Measurements from ENCODE around the gene ADAMTS12. TPM values are rescaled to one million over a fixed set of nuclear protein-coding genes. Genes with fewer than 3 reads are reported as not detected.

Gene ADAMTS12
- total RNA-seq, 1 experiment from 2014 or later, result 0.05 TPM

GRCh38 chr5:33688066-33688465, 203.7 kb downstream of the ADAMTS12 start:
- ChIA-PET RAD21 (ENCODE audit: low non-redundant PET in 1 of 2, low total read pairs in 2 of 2, uncharacterized antibody in 2 of 2, unreplicated experiment in 2 of 2) (no interaction called here), POLR2A (no interaction called here), CTCF (no interaction called here)
- TF ChIP-seq POLR2AphosphoS5 (IDR thresholded peaks at IDR 0.05; ENCODE audit: low read depth, low read length) (no peak), EGR1 (IDR thresholded peaks at IDR 0.05; ENCODE audit: low read depth) (no peak), RAD21 (IDR thresholded peaks at IDR 0.05; ENCODE audit: low read depth) (no peak), CEBPB (IDR thresholded peaks at IDR 0.05; ENCODE audit: low read depth) (no peak), TCF7L2 (IDR thresholded peaks at IDR 0.05; ENCODE audit: borderline replicate concordance, extremely low read depth, insufficient read depth, insufficient read length) (no peak), ZFX (IDR thresholded peaks at IDR 0.05) (no peak), SRF (IDR thresholded peaks at IDR 0.05; ENCODE audit: low read depth) (no peak), REST (IDR thresholded peaks at IDR 0.05; ENCODE audit: low read depth) (no peak), JUND (IDR thresholded peaks at IDR 0.05) (no peak), EZH2 (IDR thresholded peaks at IDR 0.05) (no peak), SP1 (IDR thresholded peaks at IDR 0.05; ENCODE audit: low read depth) (no peak), SIN3A (IDR thresholded peaks at IDR 0.05; ENCODE audit: low read depth) (no peak), ATF3 (IDR thresholded peaks at IDR 0.05) (no peak), EZH2phosphoT487 (IDR thresholded peaks at IDR 0.05; ENCODE audit: borderline replicate concordance) (no peak), CBX3 (IDR thresholded peaks at IDR 0.05; ENCODE audit: low read depth) (no peak), CTCF (IDR thresholded peaks at IDR 0.05 in 2 of 3, conservative IDR thresholded peaks at IDR 0.05 in 1 of 3; ENCODE audit: borderline replicate concordance in 1 of 3, insufficient read depth in 1 of 3, low read depth in 2 of 3, low read length in 2 of 3) (no peak), ZBTB33 (IDR thresholded peaks at IDR 0.05; ENCODE audit: extremely low read depth, insufficient replicate concordance, low read length) (no peak), ZNF274 (IDR thresholded peaks at IDR 0.05; ENCODE audit: low read depth, low read length) (no peak), FOSL1 (IDR thresholded peaks at IDR 0.05; ENCODE audit: low read depth) (no peak), MAX (IDR thresholded peaks at IDR 0.05) (no peak)
- H3K4me1 ChIP-seq (ENCODE audit: control insufficient read depth in 1 of 2, insufficient read depth in 2 of 2, low read length in 2 of 2), result no peaks in the 10 kb centered on the region
- no peaks in the 10 kb centered on the region for H3K9me3 ChIP-seq (ENCODE audit: control insufficient read depth in 1 of 2, insufficient read depth in 1 of 2, low read depth in 1 of 2, low read length in 2 of 2)
- H2AFZ ChIP-seq (ENCODE audit: low read depth, low read length, poor library complexity, severe bottlenecking), result no peak overlapping the region
- peaks cover 29% of the 10 kb centered on the region for H3K27me3 ChIP-seq (ENCODE audit: insufficient read depth, low read length)
- no peaks in the 10 kb centered on the region for H3K79me2 ChIP-seq (ENCODE audit: insufficient read depth, low read length)
- BruUV-seq (replicated peaks), result no TSS peak
- no peaks in the 10 kb centered on the region for H3K9me2 ChIP-seq (ENCODE audit: insufficient read depth)
- H4K20me1 ChIP-seq (ENCODE audit: insufficient read depth), result no peaks in the 10 kb centered on the region
- DNase-seq (ENCODE audit: low read depth, low spot score) (no peak), ATAC-seq (no peak)
- intact Hi-C loops (cut with micrococcal nuclease), result no loop called here
- no peak overlapping the region for H3K4me3 ChIP-seq (replicated peaks in 1 of 2; ENCODE audit: low read depth in 1 of 2, low read length in 2 of 2)
- no peak overlapping the region for H3K4me2 ChIP-seq (ENCODE audit: low read length)
- no peak overlapping the region for H3K9ac ChIP-seq (ENCODE audit: low read length)
- H3K36me3 ChIP-seq (ENCODE audit: control insufficient read depth in 1 of 2, insufficient read depth in 2 of 2, low read length in 2 of 2), result no peaks in the 10 kb centered on the region
- no peak overlapping the region for H3K27ac ChIP-seq (ENCODE audit: low read depth, low read length)

Measured in HCT116 (cell line).